LoVo (cell line): Measurements from ENCODE around the gene HOXB1.

Experiments
- DNase-seq: peaks from one replicate; pipeline ENCODE4 v3.0.0-alpha.2; 2016; ENCODE audit warnings: low spot score

HOXB1 gene

DNA sequence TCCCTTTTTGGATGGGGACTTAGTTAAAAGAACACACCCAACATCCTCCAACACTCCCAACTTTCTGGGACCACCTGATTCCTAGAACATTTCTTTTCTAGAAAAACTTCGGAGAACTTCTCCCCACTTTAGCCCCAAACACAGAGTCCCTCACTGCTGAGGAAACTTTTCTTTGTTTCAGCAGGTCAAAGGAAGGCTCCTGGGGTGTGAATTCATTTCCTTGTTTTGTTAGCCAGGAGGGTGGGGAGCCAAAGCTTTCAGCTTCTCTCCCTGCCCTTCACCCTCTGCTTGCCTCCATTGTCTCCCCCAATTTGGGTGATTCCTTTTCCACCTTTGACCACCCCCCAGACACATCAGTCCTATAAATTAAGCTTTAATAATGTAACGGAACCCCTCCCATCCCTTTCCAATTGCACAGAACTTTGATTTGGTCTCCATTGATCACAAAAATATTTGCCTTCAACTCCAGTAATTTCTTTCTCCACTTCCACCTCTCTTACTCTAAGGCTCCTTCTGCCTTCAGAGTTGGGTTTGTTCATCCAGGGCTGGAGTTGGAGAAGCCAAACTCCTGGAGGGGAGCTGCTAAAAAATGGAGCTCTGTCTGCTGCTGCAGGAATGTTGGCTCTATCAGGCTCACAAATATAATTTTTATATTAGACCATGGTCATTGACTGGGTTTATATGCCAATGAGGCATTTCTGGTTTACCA is 37.0 kb upstream of the HOXB1 start:
- no peak for DNase-seq

DNA sequence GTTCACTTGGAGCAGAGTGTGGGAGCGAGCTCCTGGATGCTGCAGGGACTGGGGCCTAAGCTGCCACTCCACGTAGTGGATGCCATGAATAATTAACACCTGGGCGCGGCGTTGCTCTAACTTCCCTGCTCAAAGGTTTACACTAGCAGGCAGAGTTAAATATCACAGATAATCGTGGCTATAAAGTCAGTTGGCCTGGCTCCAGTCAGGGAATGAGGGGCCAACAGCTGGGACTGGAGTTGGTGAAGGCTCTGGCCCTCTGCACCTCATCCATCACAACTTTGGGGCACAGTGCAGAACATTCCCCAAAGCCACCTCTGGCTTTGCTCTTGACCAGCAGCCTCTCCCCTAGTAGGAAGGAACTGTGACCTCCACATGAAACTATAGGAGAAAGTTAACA is 36.4 kb upstream of the HOXB1 start:
- no peak for DNase-seq

DNA sequence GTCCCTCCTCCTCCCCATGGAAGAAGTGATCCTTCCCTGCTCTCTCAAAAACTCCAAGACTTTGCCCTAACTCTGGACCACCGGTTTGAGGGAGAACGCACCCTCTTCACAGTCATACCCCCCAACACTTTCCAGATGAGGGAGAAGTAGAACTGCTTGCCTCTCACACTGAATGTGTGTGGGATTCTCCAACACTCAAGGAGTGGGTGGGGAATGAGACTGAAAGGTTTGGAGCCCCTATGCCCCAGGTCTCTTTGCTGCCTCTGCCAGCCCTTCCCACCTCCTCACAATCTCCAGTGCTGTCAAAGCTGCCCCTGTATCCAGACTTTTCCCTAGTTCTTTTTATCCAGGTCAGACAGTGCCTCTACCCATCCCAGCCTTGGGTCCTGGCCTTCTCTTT is 35.9 kb upstream of the HOXB1 start:
- no peak for DNase-seq

DNA sequence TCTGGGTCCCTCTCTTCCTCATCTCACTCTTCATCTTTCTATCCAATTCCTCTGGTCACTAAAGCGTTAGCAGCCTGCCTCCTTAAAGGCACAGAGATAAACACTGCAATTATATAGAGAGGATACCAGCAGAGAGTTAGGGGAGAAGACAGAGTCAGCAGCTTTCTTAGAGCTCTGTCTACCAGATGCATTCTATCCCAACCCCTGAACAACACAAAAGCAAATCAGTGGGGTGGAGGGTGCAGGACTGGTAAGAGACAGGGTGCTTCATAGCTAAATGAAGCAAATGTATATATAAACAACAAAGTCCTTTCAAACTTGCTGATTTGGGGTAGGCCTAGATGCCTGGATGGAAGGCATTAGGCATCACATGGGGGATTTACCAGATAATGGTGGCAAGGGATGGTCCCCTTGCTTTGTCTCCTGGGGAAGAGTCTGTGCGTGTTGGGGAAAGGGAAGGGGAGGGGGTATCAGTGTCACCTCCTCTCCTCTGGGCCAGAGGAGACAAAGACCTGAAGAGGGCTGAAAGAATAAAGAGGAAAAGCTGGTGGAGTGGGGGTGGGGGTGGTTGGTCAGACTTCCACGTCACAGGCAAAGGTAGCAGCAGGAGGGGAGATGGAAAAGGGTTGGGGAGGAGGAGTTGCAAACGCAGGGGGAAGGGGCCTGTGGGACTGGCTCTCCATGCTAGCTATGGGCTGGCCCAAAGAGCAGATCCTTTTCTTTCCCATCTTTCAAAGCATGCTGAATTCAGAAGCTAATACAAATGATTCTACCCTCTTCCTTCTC is 35.3 kb upstream of the HOXB1 start:
- no peak for DNase-seq

DNA sequence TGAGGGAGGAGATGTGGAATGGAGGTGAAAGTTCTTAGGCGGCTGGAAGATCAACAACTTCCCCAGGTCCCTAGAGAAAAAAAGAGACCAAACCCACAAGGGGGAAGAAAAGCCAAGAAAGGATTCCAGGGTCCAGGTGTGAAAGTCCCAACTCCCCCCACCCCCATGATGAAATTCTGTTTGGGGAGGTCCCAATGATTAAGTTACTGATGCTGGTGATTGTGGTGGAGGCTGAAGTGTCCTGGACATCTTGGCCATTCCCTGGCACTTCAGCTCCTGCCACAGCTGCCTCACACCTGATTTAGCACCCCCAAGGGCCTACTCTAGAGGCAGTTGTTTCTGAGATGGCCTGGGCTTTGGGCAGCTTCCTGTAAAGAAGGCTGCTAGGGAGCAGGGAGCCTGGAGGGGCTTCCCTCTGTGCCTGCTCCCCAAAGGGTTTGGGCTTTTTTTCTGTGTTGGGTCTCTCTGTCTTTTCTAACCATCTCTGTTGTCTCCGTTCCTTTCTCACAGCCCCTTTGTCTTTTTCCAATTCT is 34.3 kb upstream of the HOXB1 start:
- DNase-seq: no peak

DNA sequence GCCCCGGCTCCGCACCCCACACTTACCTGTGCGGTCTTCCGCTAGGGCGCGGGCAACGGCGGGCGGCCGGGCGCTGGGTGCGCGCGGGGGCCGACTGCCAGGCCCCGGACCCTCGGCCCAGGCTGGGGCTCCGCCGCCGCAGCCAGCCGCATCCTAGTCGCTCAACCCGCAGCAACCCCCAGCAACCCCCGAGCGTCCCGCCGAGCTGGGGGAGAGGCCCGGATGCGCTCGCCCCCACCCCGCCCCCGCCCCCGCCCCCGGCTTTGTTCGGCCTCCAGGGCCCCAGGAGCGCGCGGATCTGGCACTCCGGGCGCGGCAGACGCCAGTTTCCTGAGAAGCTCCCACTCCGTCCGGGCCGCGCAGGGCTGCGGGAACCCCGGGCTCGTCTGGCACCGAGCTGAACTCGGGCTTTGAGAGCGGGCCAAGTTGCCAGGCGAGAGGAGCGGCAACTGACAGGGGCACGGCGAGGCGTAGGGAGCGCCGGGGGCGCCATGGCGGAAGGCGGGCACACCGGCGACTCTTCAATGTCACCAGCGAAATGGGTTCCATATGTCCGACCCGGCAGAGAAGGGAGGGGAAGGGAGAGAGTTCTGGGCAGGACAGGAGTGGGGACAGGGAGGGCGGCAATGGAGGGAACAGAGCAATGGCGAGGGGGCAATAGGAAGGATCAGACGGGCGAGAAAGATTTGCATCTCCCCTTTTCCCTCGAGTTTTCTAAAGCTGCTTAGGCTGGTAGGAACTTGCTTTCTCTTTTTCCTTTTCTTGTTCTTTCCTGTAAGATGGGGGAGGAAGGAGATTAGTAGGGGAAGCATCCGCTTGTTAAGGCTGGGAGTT is 33.6 kb upstream of the HOXB1 start:
- no peak for DNase-seq

DNA sequence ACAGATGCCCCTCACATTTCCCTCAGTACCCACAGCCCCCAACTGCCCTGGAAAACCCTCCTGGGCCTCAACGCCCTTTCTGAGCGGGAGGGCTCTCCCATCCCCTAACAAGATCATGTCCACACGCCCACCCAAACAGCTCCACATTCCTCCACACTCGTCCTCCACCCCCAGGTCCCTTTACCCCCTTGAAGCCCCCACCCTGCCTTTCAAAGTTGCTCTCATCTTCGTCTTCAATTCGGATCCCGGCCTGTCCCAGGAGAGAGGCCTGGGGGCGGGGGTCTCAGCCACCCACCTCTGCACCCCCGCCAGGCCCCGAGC is 33.0 kb upstream of the HOXB1 start:
- no peak for DNase-seq

DNA sequence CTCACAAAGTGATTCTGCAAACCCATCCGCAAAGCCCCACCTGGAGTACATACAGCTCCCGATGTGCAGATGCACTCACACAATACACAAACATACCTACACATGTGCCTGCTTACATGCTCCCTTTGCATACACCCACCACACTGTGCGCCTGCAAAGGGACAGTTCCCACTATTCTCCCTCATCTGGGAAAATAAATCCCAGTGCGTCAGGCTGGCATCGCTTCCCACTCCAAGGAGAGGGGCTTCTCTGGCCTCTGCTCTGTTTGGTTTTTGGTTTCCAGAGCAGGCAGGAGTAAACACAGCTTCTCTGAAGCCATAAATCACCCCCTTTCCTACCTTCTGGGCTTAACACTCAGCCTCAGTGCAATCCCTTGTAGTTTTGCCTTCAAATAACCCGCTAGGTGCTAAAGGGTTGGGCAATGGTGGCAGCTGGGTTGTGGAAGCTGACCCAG is 32.6 kb upstream of the HOXB1 start:
- no peak for DNase-seq

DNA sequence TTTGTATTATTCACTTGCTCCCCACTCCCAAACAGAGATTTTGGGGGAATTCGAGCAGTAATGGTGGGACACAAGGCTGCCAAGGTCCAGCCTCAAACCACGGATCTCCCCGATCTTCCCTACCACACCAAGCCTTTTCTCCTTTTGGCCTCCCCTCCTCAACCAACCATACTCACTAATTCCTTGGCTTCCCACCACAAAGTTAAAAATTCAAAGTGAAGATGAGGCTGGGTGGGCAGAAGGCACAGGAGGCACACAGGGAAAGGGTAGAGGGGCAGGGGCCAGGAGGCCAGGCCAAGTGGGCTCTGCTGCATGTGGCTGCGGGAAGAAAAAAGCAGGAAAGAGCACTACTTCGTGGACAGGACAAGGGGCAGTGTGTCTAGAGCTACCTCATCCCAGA is 32.1 kb upstream of the HOXB1 start:
- no peak for DNase-seq

DNA sequence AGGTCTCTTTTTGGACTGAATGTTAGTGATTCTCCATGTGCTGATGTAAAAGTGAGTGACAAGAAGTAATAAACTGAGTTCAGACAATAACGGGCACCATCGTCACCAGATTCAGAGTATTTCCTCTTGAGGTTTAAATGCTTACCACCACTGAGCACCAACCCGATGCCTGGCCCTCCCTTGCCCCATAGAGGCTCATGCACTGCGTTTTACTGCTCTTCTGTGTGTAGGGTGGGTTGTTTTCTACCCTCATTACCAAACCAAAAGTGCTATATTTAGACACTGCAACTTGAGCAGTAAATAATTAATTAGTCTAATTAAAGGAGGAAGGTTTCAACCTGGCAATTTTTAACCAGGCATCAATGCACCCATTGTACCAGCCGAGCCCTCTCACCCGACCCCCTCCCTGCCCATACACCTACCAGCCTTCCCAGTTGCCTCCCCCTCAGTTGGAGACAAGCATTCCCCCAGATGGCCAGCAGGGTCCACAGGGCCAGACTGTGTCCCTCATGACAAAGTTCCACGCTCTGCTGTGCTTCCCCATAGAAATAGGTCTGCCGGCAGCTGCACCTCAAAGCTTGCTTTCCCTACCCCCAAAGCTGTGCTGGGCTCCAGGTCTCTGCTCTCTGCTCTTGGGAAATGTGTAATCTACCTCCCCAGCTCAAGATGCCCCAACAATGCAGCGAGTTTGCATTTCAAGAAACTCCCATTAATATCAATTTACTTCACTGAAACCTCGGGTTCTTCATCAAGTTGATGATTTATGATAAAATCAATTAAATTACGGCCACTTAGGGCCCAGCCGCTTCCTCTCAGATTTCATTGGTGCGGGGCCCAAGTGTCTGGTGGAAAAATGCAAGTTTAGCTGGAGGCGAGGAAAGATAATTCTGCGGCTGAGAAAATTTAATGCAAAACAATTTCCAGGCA is 31.3 kb upstream of the HOXB1 start:
- DNase-seq: no peak

DNA sequence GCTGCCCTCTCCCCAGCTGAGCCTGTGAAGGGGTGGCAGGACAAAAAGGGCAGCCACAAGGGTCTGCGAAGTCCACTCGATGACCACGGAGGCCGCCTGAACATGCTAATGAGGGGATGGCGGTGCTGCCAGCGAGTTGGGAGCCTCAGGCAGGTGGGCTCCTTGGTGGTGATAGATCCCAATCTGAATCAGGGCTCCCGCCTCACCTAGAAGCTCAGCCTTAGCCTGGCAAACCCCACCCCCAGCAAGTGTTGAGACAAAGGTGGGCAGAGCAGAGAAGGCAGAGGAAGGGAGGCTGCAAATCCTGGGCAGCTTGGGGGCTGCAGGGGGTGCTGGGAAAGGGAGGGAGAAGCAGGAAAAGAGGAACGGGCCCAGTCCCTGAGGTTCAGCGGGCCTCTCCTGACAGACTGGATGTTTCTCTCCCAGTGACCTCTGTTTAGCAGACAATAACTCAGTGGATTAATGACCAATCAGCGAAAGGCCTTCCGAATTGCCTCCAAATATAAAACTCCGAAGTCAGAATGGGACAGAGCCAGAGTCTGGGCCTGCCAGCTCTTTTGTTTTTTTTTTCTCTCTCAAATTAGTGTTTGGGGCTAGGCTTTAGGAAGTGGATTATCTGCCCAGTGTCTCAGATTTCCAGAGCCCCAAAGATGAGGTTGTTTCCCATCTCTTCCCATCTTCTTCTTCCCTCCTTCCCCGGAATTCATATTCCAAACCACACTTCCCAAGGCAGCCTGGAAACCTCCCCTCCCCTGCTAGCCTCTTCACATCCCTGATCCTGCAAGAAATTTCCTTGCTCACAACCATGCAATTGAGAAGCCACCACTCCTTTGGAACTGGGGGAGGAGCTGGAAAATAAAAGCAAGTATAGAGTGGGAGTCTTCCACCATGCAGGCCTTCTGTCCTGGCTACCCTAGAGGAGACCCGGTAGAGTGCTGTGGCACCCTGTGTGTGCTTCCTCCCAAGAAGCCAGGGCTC is 29.3 kb upstream of the HOXB1 start:
- no peak for DNase-seq

DNA sequence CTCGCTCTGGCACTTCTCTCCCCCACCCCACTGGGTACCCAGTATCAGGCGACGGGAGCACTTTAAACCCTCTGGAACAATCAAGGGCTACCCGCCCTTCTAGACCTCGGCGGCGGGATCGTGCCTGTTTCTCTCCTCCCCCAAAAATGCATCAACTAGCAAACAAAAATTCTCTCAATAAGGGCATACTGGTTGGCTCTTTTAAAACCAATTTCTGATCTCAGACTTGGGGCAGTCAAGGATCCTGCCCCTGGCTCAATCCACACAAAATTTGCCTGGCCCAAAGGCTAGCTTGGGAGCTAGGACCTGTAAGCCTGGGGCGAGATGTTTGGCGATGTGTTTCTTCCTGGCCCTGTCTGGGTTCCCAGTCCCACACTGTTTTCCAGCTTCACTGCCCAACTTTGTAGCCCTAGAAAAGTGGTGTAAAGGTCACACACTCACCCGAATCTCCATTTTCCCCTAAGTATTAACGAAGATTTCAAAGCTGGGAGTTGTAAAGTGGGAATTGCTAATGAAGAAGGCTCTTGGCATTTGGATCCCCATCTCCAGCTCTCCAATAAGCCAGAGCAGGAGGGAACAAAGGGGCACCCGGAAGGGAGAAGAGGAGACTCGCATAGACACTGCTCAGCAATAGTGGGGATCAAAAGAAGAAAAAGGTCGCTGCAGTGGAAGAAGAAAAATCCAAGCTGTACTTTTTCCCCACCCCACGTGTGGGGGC is 28.5 kb upstream of the HOXB1 start:
- DNase-seq: no peak

DNA sequence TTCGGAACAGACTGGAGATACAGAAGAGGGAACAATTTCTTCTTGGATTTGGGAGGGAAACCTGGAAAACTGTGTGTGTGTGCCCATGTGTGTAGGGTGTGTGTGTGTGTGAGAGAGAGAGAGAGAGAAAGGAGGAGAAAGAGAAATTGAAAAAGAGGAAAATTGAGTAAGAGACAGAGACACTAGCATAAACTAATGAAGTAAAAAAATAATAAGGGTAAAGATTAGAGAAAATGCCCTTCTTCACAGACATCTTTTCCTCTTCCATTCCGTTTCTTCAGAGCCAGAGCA is 28.0 kb upstream of the HOXB1 start:
- DNase-seq: no peak

DNA sequence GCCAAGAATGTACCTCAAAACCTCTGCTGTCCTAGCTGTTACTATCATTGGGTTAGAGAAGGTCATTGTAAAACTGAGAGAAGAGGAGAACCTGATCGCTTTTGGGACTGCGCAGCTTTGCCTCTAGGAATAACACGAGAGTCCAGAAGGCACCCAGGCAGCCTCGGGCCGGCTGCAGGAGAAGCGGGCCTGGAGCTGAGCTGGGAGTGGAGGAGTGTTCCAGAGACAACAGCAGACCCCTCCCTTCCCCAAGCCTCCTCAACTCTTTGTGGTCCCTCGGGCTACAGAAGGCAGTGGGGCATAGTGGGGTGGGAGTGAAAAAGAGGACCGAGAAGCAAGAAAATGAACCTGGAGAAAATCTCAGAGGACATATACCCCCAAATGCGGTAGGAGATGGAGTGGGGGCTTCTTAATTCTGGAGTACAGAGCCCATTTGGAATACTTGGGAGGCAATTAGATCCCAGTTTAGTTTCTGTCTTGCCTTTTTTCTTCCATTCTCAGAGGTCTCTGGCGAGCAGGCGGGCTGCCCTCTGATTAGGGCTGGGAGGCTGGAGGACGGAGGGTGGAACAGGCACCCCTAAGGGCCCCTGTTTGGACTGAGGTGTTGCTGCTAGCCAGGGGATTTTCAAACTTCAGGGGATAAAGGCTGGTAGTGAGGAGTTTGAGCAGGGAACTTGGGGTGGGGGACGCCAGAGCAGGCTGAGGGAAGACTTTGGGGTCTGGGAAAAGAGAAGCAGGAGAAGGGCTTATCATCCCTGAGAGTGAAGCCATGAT is 27.4 kb upstream of the HOXB1 start:
- DNase-seq: no peak

DNA sequence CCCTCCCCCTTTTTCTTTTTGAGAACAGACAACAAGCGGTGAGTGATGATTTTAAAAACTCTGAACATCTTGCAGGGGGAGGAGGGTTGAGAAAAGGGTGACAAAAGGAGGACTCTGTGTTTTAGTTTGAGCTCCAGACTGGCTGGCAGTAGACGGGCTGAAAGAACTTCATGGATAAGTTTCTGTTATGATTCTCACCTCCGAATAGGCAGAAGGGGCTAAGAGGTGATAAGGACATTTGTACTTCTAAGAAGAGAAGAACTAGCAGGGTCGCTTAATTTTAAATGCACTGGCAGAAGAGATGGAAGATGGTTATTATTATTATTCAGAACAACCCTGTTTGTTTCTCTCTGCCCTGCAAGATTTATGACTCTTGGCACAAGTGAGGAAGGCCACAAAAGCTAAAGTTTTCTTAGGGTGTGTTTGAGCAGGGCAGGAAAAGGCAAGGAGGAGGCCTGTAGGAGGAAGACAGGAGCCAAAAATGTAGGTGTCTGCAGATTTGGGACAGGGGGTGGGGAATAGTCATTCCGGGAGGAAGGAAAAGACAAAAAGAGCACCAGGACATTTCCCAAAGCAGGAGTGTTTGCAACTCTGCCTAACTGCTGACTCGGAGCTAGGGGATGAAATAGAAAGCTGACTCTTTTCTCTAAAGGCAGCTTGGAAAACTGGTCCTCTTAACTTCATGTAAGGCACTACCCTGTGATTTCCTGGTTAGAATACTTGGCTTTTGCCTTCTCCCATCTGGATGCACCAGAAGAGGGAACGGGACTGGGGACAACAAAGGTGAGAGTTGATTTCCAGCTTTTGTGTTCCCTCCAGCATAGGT is 26.0 kb upstream of the HOXB1 start:
- no peak for DNase-seq

DNA sequence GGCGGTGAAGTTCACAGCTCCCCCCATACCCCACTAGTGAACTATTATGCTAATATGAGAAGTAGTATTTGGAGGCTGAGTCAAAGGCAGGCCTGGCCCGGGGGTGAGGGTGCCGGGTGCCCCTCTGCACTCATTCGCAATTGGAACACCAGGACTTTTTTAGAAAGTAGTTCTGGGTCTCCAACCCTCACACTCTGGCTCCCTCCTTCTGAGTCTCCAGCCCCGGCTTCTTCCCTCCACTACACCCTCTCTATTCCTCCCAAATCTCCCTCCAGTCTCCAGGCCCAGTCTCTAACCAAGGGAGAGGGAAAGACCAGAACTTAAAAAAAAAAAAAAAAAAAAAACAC is 25.4 kb upstream of the HOXB1 start:
- DNase-seq: no peak

DNA sequence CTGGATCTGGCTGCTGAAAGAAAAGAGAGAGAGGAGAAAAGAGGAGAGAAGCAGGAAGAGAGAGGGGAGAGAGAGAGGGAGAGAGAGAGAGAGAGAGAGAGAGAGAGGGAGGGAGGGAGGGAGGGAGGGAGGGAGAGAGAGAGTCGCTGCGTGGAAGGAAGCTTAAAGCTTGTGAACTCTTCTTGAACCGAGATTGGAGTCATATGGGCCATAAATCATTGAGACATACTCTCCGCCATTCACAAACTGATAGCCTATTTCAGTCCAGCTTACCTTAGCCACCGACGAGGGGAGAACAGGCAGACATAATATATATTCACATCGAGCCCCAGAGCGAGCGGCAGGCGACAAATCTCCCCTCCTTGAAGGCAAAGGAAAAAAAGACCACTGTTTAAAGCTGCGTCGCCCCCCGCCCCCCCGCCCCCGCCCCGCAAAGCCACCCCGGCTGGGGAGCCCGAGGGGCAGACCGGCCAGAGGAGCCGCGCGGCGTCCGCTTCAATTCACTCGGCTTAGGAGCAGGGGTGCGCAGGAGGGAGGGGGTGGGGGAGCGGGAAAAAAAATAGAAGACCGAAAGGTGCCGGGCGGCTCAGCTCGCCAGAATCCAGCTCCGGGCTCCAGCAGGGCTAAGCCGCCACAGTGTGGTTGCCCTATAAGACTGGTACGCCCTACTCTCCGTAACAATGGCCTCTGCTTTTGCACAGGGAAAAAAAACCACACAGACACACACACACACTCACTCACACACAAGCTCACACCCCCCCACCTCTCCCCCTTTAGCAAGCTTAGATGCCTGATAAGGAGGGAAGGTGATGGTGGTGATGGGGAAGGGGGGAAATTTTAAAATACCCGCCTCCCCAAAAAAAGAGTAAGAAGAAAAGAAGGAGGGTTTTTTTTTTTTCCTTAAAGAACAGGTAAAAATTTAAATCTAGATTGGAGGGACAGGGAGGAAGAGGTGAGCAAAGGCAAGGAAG is 24.7 kb upstream of the HOXB1 start:
- no peak for DNase-seq
